ENCODE measurements around the gene APAF1. TPM values are rescaled to one million over a fixed set of nuclear protein-coding genes. Genes with fewer than 3 reads are reported as not detected.

Gene APAF1
- total and polyA plus RNA-seq, 9 of the 15 experiments (the other 6 are each of a cell fraction or from before 2014, with no cell fraction given) = 5.1 to 15.7 (median 9.9) TPM

- Histone ChIP-seq H3K4me3 (no peak overlapping the region), H3K79me2 (ENCODE audit: control insufficient read depth, insufficient read depth, low read length) (no peaks in the 10 kb centered on the region), H4K20me1 (replicated peaks; ENCODE audit: control insufficient read depth, insufficient read depth, low read length) (no peaks in the 10 kb centered on the region), H3K27ac (ENCODE audit: extremely low read depth, low read depth, low read length) (peak overlapping the region; percentile 43; the same call in 1 of the 3 replicates), H3K4me2 (ENCODE audit: insufficient read depth, low read length) (no peak overlapping the region), H3K27me3 (ENCODE audit: control insufficient read depth in 2 of 2, insufficient read depth in 2 of 2, low read length in 2 of 2) (no peaks in the 10 kb centered on the region), H3K9ac (ENCODE audit: insufficient read depth in 1 of 2, low read depth in 2 of 2, low read length in 2 of 2) (no peak overlapping the region), H2AFZ (ENCODE audit: low read depth, low read length) (0 out of 2 replicates have a peak overlapping the region, but pooled peaks have one; percentile 21), H3K36me3 (ENCODE audit: control insufficient read depth, insufficient read depth, low read length) (peaks cover 2% of the 10 kb centered on the region; the same call in 2 of the 3 replicates), H3K4me1 (replicated peaks in 1 of 2; ENCODE audit: control insufficient read depth in 2 of 2, insufficient read depth in 2 of 2, low read length in 2 of 2) (peaks cover 0 to 9% of the 10 kb centered on the region in 2 experiments; a peak in 3 of 5 replicates), H3K9me1 (ENCODE audit: control insufficient read depth, insufficient read depth, low read length) (no peaks in the 10 kb centered on the region), H3K9me3 (replicated peaks; ENCODE audit: control insufficient read depth, insufficient read depth, low read depth, low read length) (no peaks in the 10 kb centered on the region)
- ATAC-seq = peak; percentile 86
- in situ Hi-C loops (cut with MboI) (no loop called here), intact Hi-C loops (cut with micrococcal nuclease) (no loop called here)
- peak in 2 of 4 experiments; percentile 27 to 83 for DNase-seq (ENCODE audit: extremely low read depth in 1 of 4, low spot score in 3 of 4)
- CTCF ChIA-PET (ENCODE audit: low intra/inter-chr PET ratio) = no interaction called here
- peak; percentile 93 for FAIRE-seq
- BruUV-seq (replicated peaks) = no TSS peak
- POLR2A ChIA-PET = interaction anchor here (1.0 kb wide), 1 partner anchor 9 kb away, joined by 4 read pairs; no protein-coding TSS in a partner anchor
- WGBS (ENCODE audit: insufficient coverage, low coverage, missing lambda C conversion rate) = 4% methylated on average over 7 of the region's 7 CpGs
- no peak for TF ChIP-seq HMGN3 (IDR thresholded peaks at IDR 0.05; ENCODE audit: borderline replicate concordance, extremely low read depth, insufficient read length, low read depth, low read length)
- peak; percentile 73 for TF ChIP-seq CBFA2T2 (conservative IDR thresholded peaks at IDR 0.05)
- TF ChIP-seq ATF1 (CRISPR knock-in tag; IDR thresholded peaks at IDR 0.05) = no peak
- no peak for TF ChIP-seq ATF1 (tag; IDR thresholded peaks at IDR 0.05)
- TF ChIP-seq ID3 (CRISPR knock-in tag; IDR thresholded peaks at IDR 0.05) = no peak
- no peak for TF ChIP-seq ID3 (tag; IDR thresholded peaks at IDR 0.05)
- no peak for TF ChIP-seq ZNF57 (CRISPR knock-in tag; IDR thresholded peaks at IDR 0.05)
- TF ChIP-seq GMEB1 (CRISPR knock-in tag; IDR thresholded peaks at IDR 0.05) = no peak
- no peak for TF ChIP-seq ZBTB49 (CRISPR knock-in tag; IDR thresholded peaks at IDR 0.05; ENCODE audit: borderline replicate concordance)
- no peak for TF ChIP-seq ILK (tag; IDR thresholded peaks at IDR 0.05; ENCODE audit: borderline replicate concordance, low read depth)
- no peak for TF ChIP-seq XRCC3 (IDR thresholded peaks at IDR 0.05)
- no peak for TF ChIP-seq ZNF444 (CRISPR knock-in tag; IDR thresholded peaks at IDR 0.05)
- no peak for TF ChIP-seq ZNF511 (CRISPR knock-in tag; IDR thresholded peaks at IDR 0.05)
- no peak for TF ChIP-seq TAF9B (IDR thresholded peaks at IDR 0.05; ENCODE audit: partially characterized antibody)
- no peak for TF ChIP-seq RNF2 (IDR thresholded peaks at IDR 0.05)
- TF ChIP-seq THRA (IDR thresholded peaks at IDR 0.05) = no peak
- peak; percentile 51; the same call in 1 of the 2 replicates for TF ChIP-seq TAL1 (IDR thresholded peaks at IDR 0.05)
- TF ChIP-seq ZNF212 (CRISPR knock-in tag; IDR thresholded peaks at IDR 0.05) = no peak
Observed at GRCh38 chr12:98671459-98671858, 26.4 kb downstream of the APAF1 start.

Measured in K562 (cell line).